Fibroblast of gingiva (primary cell): ENCODE data around the gene ZBED3.
"Not testable (repeated sequence)": the region's sequence is repeated elsewhere in the genome, so short reads cannot be mapped to it uniquely, and the experiment has no call there.

ENCODE experiments used
- DNase-seq: peaks from one replicate; pipeline ENCODE4 v3.0.0-alpha.2; 2011; ENCODE audit warnings: low read depth

The ZBED3 gene

GRCh38 chr5:77086689-77087483 is at the start of gene ZBED3:
ZBED3 (minus strand) TSS chr5:77087285; CDS start chr5:77077878, 9,407 bp downstream.
- DNase-seq: peak; percentile 85

GRCh38 chr5:77133061-77133758 is 46.1 kb upstream of the ZBED3 start:
- peak; percentile 95 for DNase-seq

GRCh38 chr5:77131361-77131760 is 44.3 kb upstream of the ZBED3 start:
- no peak for DNase-seq

- no peak for DNase-seq
Observed at GRCh38 chr5:77129391-77129990, 42.4 kb upstream of the ZBED3 start.

GRCh38 chr5:77128411-77129061 is 41.5 kb upstream of the ZBED3 start:
- DNase-seq: no peak

GRCh38 chr5:77123057-77123456 is 36.0 kb upstream of the ZBED3 start:
- no peak for DNase-seq

- no peak for DNase-seq
Observed at GRCh38 chr5:77120706-77121105, 33.6 kb upstream of the ZBED3 start.

- no peak for DNase-seq
Observed at GRCh38 chr5:77120086-77120485, 33.0 kb upstream of the ZBED3 start.

GRCh38 chr5:77117161-77117560 is 30.1 kb upstream of the ZBED3 start:
- DNase-seq: no peak

GRCh38 chr5:77107035-77107434 is 19.9 kb upstream of the ZBED3 start:
- DNase-seq: not testable (repeated sequence)

- DNase-seq: no peak
Observed at GRCh38 chr5:77104813-77105212, 17.7 kb upstream of the ZBED3 start.

GRCh38 chr5:77103457-77103856 is 16.4 kb upstream of the ZBED3 start:
- peak; percentile 10 for DNase-seq

GRCh38 chr5:77102549-77102948 is 15.5 kb upstream of the ZBED3 start:
- no peak for DNase-seq

GRCh38 chr5:77101298-77101697 is 14.2 kb upstream of the ZBED3 start:
- peak; percentile 42 for DNase-seq

GRCh38 chr5:77095189-77095588 is 8.1 kb upstream of the ZBED3 start:
- DNase-seq: no peak

- DNase-seq: peak; percentile 82
Observed at GRCh38 chr5:77087484-77088261, 588 bp upstream of the ZBED3 start.

- no peak for DNase-seq
Observed at GRCh38 chr5:77086368-77086688, 757 bp downstream of the ZBED3 start.

- no peak for DNase-seq
Observed at GRCh38 chr5:77083088-77083487, 4.0 kb downstream of the ZBED3 start.

- no peak for DNase-seq
Observed at GRCh38 chr5:77082280-77082679, 4.8 kb downstream of the ZBED3 start.

GRCh38 chr5:77080905-77081304 is 6.2 kb downstream of the ZBED3 start:
- DNase-seq: no peak

- not testable (repeated sequence) for DNase-seq
Observed at GRCh38 chr5:77080479-77080878, 6.6 kb downstream of the ZBED3 start.

- DNase-seq: no peak
Observed at GRCh38 chr5:77077829-77078176, 9.3 kb downstream of the ZBED3 start.
